Breast epithelium (tissue), 4 donors: Measurements from ENCODE around the gene DNAJC5G. TPM values are rescaled to one million over a fixed set of nuclear protein-coding genes. Genes with fewer than 3 reads are reported as not detected.

Source experiments
- DNase-seq, 2 donors: peaks; one replicate each; pipeline ENCODE4 v3.0.0-alpha.2; 2019; ENCODE audit warnings: low spot score in 2 of 2
- H3K27ac ChIP-seq, 2 donors: fragments of 200-600 bp; sonication (generic) in 1 of 2; one replicate each; pipeline ENCODE4 v1.5.1; 2016 to 2019; ENCODE audit warnings: mild to moderate bottlenecking in 1 of 2
- H3K27me3 ChIP-seq, 2 donors: fragments of 200-600 bp; sonication (generic) in 1 of 2; one replicate each; pipeline versions ENCODE4 v1.5.1 to v1.6.0; 2017 to 2019; ENCODE audit warnings: control low read depth in 1 of 2, mild to moderate bottlenecking in 1 of 2
- H3K36me3 ChIP-seq: fragments of 200-600 bp; one replicate; pipeline ENCODE4 v1.5.1; 2019
- H3K4me1 ChIP-seq, 2 donors: fragments of 200-600 bp; sonication (generic); one replicate each; pipeline ENCODE4 v1.5.1; 2016 to 2019; ENCODE audit warnings: control low read depth in 1 of 2
- H3K4me3 ChIP-seq, 3 donors: fragments of 200-600 bp; sonication (generic); 1 replicate in 2 of 3; 2 replicates in 1 of 3; pipeline ENCODE4 v1.5.1; 2016 to 2019; ENCODE audit warnings: mild to moderate bottlenecking in 3 of 3, moderate library complexity in 2 of 3
- H3K9me3 ChIP-seq, 2 donors: fragments of 200-600 bp; sonication (generic) in 1 of 2; one replicate each; pipeline ENCODE4 v1.5.1; 2016 to 2019; ENCODE audit warnings: control low read depth in 1 of 2
- POLR2A ChIP-seq: fragments of 450-650 bp; IDR thresholded peaks from one replicate; pipeline ENCODE4 v1.6.1; 2016; ENCODE audit warnings: antibody characterized with exemption, mild to moderate bottlenecking, moderate library complexity
- POLR2AphosphoS5 ChIP-seq, 3 donors: sonication (generic); formaldehyde crosslinking; IDR thresholded peaks; one replicate each; pipeline ENCODE4 v1.6.1; 2017; ENCODE audit warnings: antibody characterized with exemption in 3 of 3
- intact Hi-C: fragments of 100-400 bp; cut with DNase I; formaldehyde crosslinking; loops from one replicate; pipeline ENCODE4 v1.15.1; 2023; ENCODE audit warnings: low total_unique reads
- total RNA-seq, 3 donors: library from RNA; depleted of rRNA; stranded (reverse); fragments of >200 nt; gene quantifications; one replicate each; pipeline ENCODE4 v1.1.0, GENCODE V29; 2016
- TF ChIP-seq, protein P1 (sequence below), 3 donors: fragments of 450-650 bp; IDR thresholded peaks; one replicate each; pipeline ENCODE4 v1.5.1; 2016 to 2017; ENCODE audit warnings: antibody characterized with exemption in 3 of 3, mild to moderate bottlenecking in 3 of 3, moderate library complexity in 3 of 3

The DNAJC5G gene
- total RNA-seq, 3 donors from 2014 or later: not detected

DNA sequence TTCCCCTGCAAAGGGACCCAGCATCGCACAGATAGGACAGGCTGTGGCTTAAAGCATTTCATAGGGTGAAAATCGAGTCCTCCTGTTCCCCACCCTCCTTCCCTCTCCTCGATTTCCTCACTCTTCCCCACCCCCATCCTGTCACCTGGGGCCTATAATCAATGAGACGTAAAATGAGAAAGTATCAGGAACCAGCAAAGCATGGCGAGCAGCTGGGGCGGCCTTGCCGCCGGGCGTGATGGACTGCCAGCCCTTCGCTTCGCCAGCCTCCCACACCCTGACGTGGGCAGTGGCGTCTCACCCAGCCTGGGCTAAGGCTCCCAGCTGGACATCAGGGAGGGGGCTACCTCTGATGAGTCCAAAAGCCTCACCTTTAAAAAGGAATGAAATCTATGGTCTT is 23.5 kb upstream of the DNAJC5G start:
- DNase-seq: no peak
- H3K27me3 ChIP-seq: peaks cover 0 to 28% of the 10 kb centered on the region in 2 donors
- no peaks in the 10 kb centered on the region for H3K9me3 ChIP-seq
- no peak overlapping the region for H3K4me3 ChIP-seq
- no peak overlapping the region for H3K27ac ChIP-seq
- no peak for TF ChIP-seq POLR2AphosphoS5 (IDR thresholded peaks at IDR 0.05)
- TF ChIP-seq, protein P1, sequence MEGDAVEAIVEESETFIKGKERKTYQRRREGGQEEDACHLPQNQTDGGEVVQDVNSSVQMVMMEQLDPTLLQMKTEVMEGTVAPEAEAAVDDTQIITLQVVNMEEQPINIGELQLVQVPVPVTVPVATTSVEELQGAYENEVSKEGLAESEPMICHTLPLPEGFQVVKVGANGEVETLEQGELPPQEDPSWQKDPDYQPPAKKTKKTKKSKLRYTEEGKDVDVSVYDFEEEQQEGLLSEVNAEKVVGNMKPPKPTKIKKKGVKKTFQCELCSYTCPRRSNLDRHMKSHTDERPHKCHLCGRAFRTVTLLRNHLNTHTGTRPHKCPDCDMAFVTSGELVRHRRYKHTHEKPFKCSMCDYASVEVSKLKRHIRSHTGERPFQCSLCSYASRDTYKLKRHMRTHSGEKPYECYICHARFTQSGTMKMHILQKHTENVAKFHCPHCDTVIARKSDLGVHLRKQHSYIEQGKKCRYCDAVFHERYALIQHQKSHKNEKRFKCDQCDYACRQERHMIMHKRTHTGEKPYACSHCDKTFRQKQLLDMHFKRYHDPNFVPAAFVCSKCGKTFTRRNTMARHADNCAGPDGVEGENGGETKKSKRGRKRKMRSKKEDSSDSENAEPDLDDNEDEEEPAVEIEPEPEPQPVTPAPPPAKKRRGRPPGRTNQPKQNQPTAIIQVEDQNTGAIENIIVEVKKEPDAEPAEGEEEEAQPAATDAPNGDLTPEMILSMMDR (IDR thresholded peaks at IDR 0.05): no peak
- no peak for TF ChIP-seq POLR2A
- intact Hi-C loops: no loop called here
- H3K4me1 ChIP-seq: no peaks in the 10 kb centered on the region
- H3K36me3 ChIP-seq: no peaks in the 10 kb centered on the region

DNA sequence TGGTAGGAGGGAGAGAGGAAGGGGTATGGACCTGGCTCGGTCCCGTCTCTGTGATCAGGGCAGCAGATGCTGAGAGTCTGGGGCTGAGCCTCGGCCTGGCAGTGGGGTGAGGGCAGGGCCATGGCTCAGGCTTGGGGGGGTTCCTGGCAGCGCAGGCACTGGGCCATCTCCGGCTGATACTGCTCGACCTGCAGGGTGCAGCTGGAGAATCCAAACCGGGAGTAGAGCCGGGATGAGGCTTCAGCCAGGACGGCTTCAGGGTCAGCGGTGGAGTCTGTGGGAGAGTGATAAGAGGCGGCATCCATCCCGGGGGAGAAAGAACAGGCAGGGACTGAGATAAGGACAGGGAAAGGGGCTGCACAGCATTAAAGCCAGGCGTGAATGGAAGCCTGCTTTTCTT is 20.0 kb upstream of the DNAJC5G start:
- Histone ChIP-seq H3K9me3 (no peaks in the 10 kb centered on the region), H3K27ac (no peak overlapping the region), H3K36me3 (no peaks in the 10 kb centered on the region), H3K4me3 (no peak overlapping the region), H3K4me1 (no peaks in the 10 kb centered on the region), H3K27me3 (peaks cover 0 to 56% of the 10 kb centered on the region in 2 donors)
- DNase-seq: no peak
- no peak for TF ChIP-seq POLR2A
- no peak for TF ChIP-seq POLR2AphosphoS5 (IDR thresholded peaks at IDR 0.05)
- TF ChIP-seq, protein P1 (IDR thresholded peaks at IDR 0.05): no peak
- intact Hi-C loops: no loop called here

DNA sequence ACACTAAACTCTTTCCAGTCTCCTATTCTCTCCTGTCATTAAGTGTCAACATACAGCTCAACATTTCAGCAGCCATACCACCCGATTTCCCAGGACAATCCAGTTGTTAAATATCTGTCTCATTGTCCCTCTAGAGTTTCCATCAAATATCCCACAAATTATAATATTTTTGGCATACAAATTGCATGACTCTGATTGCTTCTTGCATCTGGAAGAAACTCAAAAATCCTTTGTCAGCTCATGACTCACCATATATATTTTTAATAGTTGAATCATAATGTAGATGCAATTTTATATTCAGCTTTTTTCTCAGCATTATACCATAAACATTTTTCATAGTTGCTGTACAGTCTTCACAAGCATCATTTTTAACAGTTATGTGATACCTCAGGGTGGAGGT is 19.6 kb upstream of the DNAJC5G start:
- H3K9me3 ChIP-seq: no peaks in the 10 kb centered on the region
- H3K27ac ChIP-seq: no peak overlapping the region
- TF ChIP-seq, protein P1 (IDR thresholded peaks at IDR 0.05): no peak
- no peak for TF ChIP-seq POLR2A
- no peak for TF ChIP-seq POLR2AphosphoS5 (IDR thresholded peaks at IDR 0.05)
- intact Hi-C loops: no loop called here
- H3K27me3 ChIP-seq: peaks cover 0 to 56% of the 10 kb centered on the region in 2 donors
- H3K4me1 ChIP-seq: no peaks in the 10 kb centered on the region
- DNase-seq: no peak
- H3K4me3 ChIP-seq: no peak overlapping the region
- no peaks in the 10 kb centered on the region for H3K36me3 ChIP-seq

DNA sequence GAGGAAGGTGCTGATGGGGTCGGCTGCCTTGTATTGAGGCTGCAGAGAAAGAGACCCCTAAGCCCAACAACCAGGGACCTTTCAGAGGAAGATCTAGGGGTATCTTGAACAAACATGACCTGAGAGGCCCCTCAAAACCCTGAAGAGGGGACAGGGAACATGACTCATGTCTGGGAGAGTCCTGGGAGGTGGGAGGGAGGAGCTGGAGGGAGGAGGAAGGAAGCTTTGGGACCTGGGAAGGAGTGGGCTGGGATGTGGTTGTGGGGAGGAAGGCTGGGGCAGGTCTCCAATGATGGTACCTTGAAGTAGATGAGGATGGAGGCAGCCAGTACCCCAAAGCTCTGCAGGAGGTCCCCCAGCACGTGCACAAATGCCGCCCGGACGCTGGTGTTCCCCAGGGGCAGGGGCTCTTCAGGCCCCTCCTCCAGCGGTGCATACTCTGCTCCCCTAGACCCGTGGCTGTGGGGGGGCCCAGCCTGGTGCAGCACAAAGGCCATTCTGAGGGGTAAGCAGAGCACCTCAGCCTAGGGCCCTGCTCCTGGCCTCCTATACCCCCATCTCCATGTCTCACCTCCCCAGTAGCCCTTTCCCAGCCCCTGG is 18.3 kb upstream of the DNAJC5G start:
- Histone ChIP-seq H3K4me1 (peaks cover 0 to 2% of the 10 kb centered on the region in 2 donors), H3K36me3 (no peaks in the 10 kb centered on the region), H3K4me3 (no peak overlapping the region), H3K9me3 (no peaks in the 10 kb centered on the region), H3K27ac (no peak overlapping the region), H3K27me3 (peaks cover 2 to 63% of the 10 kb centered on the region in 2 donors)
- TF ChIP-seq, protein P1 (IDR thresholded peaks at IDR 0.05): no peak
- TF ChIP-seq POLR2AphosphoS5 (IDR thresholded peaks at IDR 0.05): no peak
- intact Hi-C loops: no loop called here
- DNase-seq: no peak

DNA sequence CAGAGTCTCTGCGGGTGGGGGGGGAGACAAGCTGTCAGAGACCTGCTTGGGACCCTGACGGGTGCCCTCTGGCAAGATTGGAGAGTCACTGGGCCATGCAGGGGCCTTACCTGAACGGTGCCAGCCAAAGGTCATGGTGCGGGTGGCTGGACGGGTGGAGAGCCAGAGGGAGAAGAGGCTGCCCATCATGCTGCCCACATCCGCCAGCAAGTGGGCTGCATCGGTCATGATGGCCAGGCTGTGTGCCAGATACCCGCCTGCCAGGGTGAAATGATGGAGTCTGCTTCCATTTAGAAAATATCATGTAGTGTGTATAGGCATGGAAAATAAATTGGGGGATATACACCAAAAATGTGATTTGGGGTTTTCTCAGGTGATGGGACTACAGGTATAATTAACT is 17.2 kb upstream of the DNAJC5G start:
- no peak overlapping the region for H3K27ac ChIP-seq
- no peak overlapping the region for H3K4me3 ChIP-seq
- peaks cover 1 to 13% of the 10 kb centered on the region in 2 donors for H3K4me1 ChIP-seq
- peaks cover 11 to 74% of the 10 kb centered on the region in 2 donors for H3K27me3 ChIP-seq
- H3K9me3 ChIP-seq: no peaks in the 10 kb centered on the region
- intact Hi-C loops: no loop called here
- H3K36me3 ChIP-seq: no peaks in the 10 kb centered on the region
- no peak for DNase-seq
- TF ChIP-seq POLR2A (no peak), POLR2AphosphoS5 (IDR thresholded peaks at IDR 0.05) (no peak)
- TF ChIP-seq, protein P1 (IDR thresholded peaks at IDR 0.05): no peak
